ENCODE results near the gene FFAR3. TPM values are rescaled to one million over a fixed set of nuclear protein-coding genes. Genes with fewer than 3 reads are reported as not detected.

The FFAR3 gene
- total RNA-seq, 1 experiment from 2014 or later: 0.15 TPM

DNA sequence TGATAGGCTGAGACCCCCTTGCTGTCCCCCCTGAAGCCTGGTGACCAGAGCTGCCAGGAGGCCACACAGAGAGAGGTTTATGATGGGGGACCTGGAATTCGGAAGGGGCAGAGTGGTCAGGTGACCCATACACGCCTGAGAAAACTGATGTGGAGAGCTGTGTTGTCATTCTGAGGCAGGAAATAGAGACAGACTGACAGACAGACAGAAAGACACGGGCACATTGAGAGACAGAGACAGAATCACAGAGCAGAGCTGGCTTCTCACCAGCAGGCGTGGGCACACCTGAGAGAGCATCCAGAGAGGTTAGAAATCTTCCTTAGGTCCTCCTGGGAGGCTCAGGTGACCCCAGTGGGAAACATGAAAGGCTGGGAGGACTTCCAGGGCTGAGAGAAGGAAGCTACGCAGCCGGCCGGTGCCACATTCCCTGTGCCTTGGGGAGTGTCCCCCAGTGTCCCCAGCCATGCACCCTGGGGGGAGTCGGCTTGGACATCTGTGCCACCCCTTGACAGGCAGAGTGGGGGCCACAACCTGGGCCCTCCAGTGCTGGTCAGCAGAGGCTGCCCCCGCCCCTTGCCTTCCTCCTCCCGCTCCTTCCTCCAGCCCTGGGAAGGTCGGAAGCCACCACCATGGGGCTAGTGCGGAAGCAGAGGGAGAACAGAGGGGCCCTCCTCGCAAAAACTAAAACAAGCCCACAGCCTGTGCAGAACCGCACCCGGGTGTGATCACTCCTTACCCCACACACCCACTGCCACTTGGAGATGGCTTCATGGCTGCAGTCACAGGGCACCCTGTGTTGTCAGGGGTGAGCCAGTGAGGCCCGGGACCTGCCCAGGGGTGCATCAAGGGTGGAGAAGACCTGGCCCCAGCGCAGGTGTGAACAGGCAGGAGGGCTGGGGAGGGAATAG, 8.4 kb upstream of the FFAR3 start:
- intact Hi-C loops (cut with micrococcal nuclease; ENCODE audit: unreplicated experiment): loop anchor here (10.0 kb wide), 1 partner anchor 295 kb away; the partner anchor contains the start of genes COX6B1 and ETV2
- H3K36me3 ChIP-seq (ENCODE audit: insufficient read depth, low read length, poor library complexity, severe bottlenecking): no peaks in the 10 kb centered on the region
- no peak for TF ChIP-seq EZH2 (IDR thresholded peaks at IDR 0.05; ENCODE audit: borderline replicate concordance, low read depth, low read length, poor library complexity, severe bottlenecking)
- TF ChIP-seq, protein P1, sequence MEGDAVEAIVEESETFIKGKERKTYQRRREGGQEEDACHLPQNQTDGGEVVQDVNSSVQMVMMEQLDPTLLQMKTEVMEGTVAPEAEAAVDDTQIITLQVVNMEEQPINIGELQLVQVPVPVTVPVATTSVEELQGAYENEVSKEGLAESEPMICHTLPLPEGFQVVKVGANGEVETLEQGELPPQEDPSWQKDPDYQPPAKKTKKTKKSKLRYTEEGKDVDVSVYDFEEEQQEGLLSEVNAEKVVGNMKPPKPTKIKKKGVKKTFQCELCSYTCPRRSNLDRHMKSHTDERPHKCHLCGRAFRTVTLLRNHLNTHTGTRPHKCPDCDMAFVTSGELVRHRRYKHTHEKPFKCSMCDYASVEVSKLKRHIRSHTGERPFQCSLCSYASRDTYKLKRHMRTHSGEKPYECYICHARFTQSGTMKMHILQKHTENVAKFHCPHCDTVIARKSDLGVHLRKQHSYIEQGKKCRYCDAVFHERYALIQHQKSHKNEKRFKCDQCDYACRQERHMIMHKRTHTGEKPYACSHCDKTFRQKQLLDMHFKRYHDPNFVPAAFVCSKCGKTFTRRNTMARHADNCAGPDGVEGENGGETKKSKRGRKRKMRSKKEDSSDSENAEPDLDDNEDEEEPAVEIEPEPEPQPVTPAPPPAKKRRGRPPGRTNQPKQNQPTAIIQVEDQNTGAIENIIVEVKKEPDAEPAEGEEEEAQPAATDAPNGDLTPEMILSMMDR (conservative IDR thresholded peaks at IDR 0.05; ENCODE audit: low read depth, low read length): no peak
- no peak overlapping the region for H3K4me3 ChIP-seq (ENCODE audit: low read depth, low read length, poor library complexity, severe bottlenecking)
- CTCF ChIA-PET: no interaction called here
- POLR2A ChIA-PET (ENCODE audit: low non-redundant PET): no interaction called here
- no peaks in the 10 kb centered on the region for H3K9me3 ChIP-seq (ENCODE audit: low read depth, low read length, poor library complexity, severe bottlenecking)
- H3K27me3 ChIP-seq (replicated peaks; ENCODE audit: insufficient read depth, low read depth, low read length, poor library complexity): peaks cover 5% of the 10 kb centered on the region
- H3K27ac ChIP-seq (ENCODE audit: low read depth, low read length, poor library complexity, severe bottlenecking): no peak overlapping the region
- BruUV-seq (replicated peaks): no TSS peak
- no peak for DNase-seq (ENCODE audit: low spot score)
- H3K4me1 ChIP-seq (ENCODE audit: insufficient read depth, low read length, poor library complexity, severe bottlenecking): peaks cover 6% of the 10 kb centered on the region

DNA sequence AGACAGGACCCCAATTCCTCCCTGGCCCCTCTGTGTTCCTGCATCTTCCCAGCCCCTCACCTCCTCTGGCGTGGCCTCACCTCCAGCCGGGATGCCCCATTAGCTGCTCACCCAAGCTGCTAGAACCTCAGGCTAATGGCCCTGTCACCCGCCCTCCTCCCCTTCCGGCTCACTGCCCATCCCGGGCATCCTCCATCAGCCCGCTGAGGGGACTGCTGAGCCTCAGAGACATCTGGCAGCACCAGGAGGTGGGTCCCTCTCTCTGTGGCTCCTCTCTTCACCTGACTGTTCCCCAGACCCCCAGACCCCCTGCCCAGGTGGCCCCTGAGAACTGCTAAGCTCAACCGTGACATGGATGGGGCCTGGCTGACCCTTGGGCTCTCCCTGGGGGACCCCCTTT, 7.7 kb upstream of the FFAR3 start:
- Histone ChIP-seq H3K4me3 (ENCODE audit: low read depth, low read length, poor library complexity, severe bottlenecking) (no peak overlapping the region), H3K27me3 (replicated peaks; ENCODE audit: insufficient read depth, low read depth, low read length, poor library complexity) (peaks cover 5% of the 10 kb centered on the region), H3K4me1 (ENCODE audit: insufficient read depth, low read length, poor library complexity, severe bottlenecking) (peaks cover 6% of the 10 kb centered on the region), H3K27ac (ENCODE audit: low read depth, low read length, poor library complexity, severe bottlenecking) (no peak overlapping the region), H3K9me3 (ENCODE audit: low read depth, low read length, poor library complexity, severe bottlenecking) (no peaks in the 10 kb centered on the region), H3K36me3 (ENCODE audit: insufficient read depth, low read length, poor library complexity, severe bottlenecking) (no peaks in the 10 kb centered on the region)
- TF ChIP-seq, protein P1 (conservative IDR thresholded peaks at IDR 0.05; ENCODE audit: low read depth, low read length): no peak
- no peak for TF ChIP-seq EZH2 (IDR thresholded peaks at IDR 0.05; ENCODE audit: borderline replicate concordance, low read depth, low read length, poor library complexity, severe bottlenecking)
- BruUV-seq (replicated peaks): no TSS peak
- no peak for DNase-seq (ENCODE audit: low spot score)
- ChIA-PET POLR2A (ENCODE audit: low non-redundant PET) (no interaction called here), CTCF (no interaction called here)
- intact Hi-C loops (cut with micrococcal nuclease; ENCODE audit: unreplicated experiment): loop anchor here (10.0 kb wide), 1 partner anchor 294 kb away; the partner anchor contains the start of genes COX6B1 and ETV2

DNA sequence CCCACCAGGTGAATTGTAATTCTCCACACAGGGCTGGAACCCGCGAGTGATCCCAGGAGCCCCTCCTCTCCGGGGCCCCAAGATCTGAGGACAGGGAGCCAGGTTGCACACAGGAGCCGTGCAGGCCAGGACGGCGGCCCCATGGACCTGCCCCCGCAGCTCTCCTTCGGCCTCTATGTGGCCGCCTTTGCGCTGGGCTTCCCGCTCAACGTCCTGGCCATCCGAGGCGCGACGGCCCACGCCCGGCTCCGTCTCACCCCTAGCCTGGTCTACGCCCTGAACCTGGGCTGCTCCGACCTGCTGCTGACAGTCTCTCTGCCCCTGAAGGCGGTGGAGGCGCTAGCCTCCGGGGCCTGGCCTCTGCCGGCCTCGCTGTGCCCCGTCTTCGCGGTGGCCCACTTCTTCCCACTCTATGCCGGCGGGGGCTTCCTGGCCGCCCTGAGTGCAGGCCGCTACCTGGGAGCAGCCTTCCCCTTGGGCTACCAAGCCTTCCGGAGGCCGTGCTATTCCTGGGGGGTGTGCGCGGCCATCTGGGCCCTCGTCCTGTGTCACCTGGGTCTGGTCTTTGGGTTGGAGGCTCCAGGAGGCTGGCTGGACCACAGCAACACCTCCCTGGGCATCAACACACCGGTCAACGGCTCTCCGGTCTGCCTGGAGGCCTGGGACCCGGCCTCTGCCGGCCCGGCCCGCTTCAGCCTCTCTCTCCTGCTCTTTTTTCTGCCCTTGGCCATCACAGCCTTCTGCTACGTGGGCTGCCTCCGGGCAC, 6.7 kb upstream of the FFAR3 start:
- intact Hi-C loops (cut with micrococcal nuclease; ENCODE audit: unreplicated experiment): loop anchor here (1.0 to 10.0 kb wide), 3 partner anchors 117 to 293 kb away; partner anchors contain the start of genes COX6B1 and ETV2
- Histone ChIP-seq H3K27ac (ENCODE audit: low read depth, low read length, poor library complexity, severe bottlenecking) (no peak overlapping the region), H3K27me3 (replicated peaks; ENCODE audit: insufficient read depth, low read depth, low read length, poor library complexity) (no peaks in the 10 kb centered on the region), H3K4me3 (ENCODE audit: low read depth, low read length, poor library complexity, severe bottlenecking) (no peak overlapping the region), H3K4me1 (ENCODE audit: insufficient read depth, low read length, poor library complexity, severe bottlenecking) (peaks cover 12% of the 10 kb centered on the region), H3K36me3 (ENCODE audit: insufficient read depth, low read length, poor library complexity, severe bottlenecking) (no peaks in the 10 kb centered on the region), H3K9me3 (ENCODE audit: low read depth, low read length, poor library complexity, severe bottlenecking) (no peaks in the 10 kb centered on the region)
- DNase-seq (ENCODE audit: low spot score): no peak
- no TSS peak for BruUV-seq (replicated peaks)
- TF ChIP-seq, protein P1 (conservative IDR thresholded peaks at IDR 0.05; ENCODE audit: low read depth, low read length): no peak
- TF ChIP-seq EZH2 (IDR thresholded peaks at IDR 0.05; ENCODE audit: borderline replicate concordance, low read depth, low read length, poor library complexity, severe bottlenecking): no peak
- CTCF ChIA-PET: no interaction called here
- POLR2A ChIA-PET (ENCODE audit: low non-redundant PET): no interaction called here
